ENCODE measurements around the gene ZNF407.

ZNF407 gene

DNA sequence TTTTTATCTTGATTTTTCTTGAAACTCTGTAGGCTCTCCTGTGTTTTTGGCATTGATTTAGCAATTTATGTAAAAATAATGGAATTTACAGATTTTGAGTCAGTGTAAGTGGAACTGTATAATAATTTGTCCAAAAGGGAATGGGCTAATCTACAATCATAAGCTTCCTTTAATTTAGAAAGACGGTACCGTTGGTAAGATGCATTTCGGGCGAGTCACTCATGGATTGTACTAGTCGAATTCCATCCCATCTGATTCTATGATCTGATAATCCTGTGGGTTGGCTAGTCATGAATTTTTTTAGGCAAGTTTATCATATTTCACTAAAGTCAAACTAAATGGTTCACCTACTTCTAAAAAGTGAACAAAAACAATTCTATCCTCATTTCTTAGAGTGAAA, 133.4 kb downstream of the ZNF407 start:
- DNase-seq (ENCODE audit: low read depth), result no peak

DNA sequence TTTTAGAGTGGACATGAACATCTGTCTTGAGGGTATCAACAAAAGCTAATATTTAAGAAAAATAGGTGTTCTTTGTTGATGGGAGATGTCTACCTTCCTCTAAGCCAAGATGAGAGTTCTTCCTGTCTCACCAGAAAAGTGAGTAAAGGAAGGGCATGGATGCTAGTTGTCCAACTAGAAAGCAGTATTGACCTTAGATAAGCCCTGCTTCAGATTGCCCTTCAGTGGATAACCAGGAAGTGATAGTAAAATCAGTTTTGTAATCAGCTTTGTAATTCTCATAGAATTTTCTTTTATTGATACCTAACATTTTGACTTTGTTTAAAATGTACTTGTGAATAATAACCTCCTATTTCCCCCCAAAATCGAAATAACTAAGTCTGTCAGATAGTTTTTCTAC, 134.7 kb downstream of the ZNF407 start:
- DNase-seq (ENCODE audit: low read depth), result no peak

DNA sequence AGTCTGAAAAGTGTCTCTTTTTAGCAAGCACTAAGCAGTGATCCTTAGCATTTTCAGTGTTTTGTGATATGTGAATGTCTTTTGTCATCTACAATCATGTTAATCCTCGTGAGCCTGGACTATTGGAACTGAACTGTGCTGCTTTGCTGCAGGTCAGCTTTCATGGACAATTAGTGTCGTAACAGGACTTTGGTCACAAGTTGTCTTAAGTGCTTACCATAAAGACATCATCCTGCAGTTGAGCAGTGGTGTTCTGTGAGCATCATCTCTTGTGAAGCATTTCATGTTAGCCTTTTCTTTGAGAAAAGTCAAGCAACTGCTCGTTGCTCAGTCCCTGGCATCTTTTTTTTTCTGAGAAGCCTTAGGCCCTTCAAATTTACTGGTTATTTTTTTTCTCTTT, 135.9 kb downstream of the ZNF407 start:
- DNase-seq (ENCODE audit: low read depth), result no peak

DNA sequence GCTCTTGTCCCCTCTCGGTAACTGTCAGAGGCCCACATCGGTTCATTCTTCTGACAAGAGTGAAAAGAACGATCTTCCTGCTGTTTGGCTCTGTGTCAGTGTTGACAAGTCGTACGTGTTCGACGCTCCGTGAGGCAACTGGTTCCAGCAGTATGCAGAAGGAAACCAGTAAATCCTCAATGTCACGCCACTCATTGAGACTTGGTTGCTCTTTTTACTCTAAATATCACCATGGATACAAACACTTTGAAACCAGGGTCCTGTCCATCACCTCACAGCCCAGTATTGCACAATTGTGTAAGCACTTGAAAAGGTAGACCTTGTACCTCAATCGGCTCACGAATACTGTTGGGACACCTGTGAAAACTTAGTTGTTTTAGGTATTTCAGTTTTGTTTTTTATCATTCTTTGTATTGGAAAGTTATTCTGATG, 136.4 kb downstream of the ZNF407 start:
- no peak for DNase-seq (ENCODE audit: low read depth)

- no peak for DNase-seq (ENCODE audit: low read depth)
These were observed 142.3 kb downstream of the ZNF407 start for GRCh38 chr18:74739926-74740325.

- no peak for DNase-seq (ENCODE audit: low read depth)
These were observed 145.0 kb downstream of the ZNF407 start for GRCh38 chr18:74742573-74743243.

- no peak for DNase-seq (ENCODE audit: low read depth)
These were observed 148.1 kb downstream of the ZNF407 start for GRCh38 chr18:74745633-74746403.

DNA sequence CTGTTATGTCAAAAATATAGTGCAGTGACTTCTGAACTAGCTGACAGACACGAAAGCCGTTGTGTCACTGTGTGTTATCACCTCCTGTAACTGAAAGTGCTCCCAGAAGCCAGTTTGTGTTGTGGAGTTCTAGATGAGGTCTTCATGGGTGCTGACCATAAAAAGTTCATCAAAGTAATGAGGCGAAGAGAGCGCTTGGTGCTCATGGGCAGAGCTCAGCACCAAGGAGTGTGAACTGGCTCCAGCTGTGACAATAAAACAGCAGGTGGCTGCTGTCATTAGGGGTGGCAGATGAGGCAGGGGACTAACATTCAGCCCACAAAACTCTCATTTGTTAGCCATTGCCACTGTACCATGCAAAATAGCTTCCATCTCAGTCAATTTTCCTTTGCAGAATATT, 151.1 kb downstream of the ZNF407 start:
- no peak for DNase-seq (ENCODE audit: low read depth)

DNA sequence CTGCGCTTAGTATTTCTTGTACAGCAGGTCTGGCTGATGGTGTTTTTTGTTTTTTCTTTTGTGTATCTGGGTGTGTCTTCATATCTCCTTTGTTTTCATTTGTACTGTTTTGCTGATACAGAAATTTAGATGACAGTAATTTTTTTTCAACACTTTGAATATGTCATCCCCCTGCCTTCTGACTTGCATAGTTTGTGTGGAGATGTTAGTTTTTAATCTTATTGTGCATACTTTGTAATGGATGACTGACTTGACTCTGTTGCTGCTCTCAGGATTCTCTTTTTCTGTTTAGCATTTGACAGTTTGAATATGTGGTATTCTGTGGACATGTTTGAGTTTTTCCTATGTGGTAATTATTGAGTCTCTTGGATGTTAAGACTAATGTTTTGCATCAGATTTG, 161.3 kb downstream of the ZNF407 start:
- DNase-seq (ENCODE audit: low read depth), result no peak

GRCh38 chr18:74760026-74760425, 162.4 kb downstream of the ZNF407 start:
- DNase-seq (ENCODE audit: low read depth), result no peak

- DNase-seq (ENCODE audit: low read depth), result no peak
These were observed 162.8 kb downstream of the ZNF407 start for GRCh38 chr18:74760436-74760835.

- no peak for DNase-seq (ENCODE audit: low read depth)
These were observed 168.6 kb downstream of the ZNF407 start for GRCh38 chr18:74766251-74766650.

GRCh38 chr18:74768096-74768495, 170.4 kb downstream of the ZNF407 start:
- no peak for DNase-seq (ENCODE audit: low read depth)

DNA sequence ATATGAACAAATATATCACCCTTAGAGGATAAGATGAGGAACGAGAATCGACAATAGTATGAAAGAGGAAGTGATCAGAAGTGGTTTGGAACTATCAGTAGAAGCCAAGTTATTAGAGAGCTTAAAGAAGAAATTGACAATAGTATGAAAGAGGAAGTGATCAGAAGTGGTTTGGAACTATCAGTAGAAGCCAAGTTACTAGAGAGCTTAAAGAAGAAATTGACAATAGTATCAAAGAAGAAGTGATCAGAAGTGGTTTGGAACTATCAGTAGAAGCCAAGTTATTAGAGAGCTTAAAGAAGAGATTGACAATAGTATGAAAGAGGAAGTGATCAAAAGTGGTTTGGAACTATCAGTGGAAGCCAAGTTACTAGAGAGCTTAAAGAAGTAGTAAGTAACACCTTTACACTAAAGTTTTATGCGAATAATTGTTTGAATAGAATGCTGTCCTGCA, 175.5 kb downstream of the ZNF407 start:
- DNase-seq (ENCODE audit: low read depth), result no peak

DNA sequence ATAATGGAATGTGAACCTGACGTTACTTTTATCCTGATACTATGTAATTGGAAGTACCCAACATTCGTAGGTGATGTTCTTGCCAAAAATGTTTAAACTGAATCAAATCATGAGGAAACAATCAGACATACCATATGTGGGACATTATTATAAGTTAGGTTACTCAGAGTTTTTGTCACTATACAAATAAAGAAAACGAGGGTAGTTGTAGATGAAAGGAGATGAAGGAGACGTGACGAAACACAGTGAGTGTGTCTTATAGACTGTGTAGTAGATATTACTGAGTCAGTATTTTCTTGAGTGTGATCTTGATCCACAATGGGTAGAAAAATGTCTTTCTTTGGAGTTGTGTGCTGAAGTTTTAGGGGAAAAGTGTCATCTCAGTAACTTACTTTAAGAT, 176.8 kb downstream of the ZNF407 start:
- no peak for DNase-seq (ENCODE audit: low read depth)

DNA sequence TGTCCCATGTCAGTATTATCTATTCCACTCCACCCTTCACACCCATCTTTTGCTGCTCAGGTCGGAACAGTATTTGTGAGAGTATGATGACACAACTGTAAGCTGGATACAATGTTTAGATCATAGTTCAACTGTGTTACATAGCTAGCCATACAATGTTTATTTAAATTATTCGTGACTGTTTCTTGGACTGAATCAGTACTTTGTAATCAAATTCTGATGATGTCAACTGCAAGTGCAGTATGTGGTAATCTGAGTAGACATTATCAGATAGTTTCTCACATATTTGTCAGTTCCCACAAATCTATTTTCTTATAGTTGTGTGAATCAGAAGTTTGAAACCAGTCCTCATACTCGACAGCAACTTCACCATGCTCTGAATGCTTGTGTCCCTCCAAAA, 177.6 kb downstream of the ZNF407 start:
- DNase-seq (ENCODE audit: low read depth), result no peak

DNA sequence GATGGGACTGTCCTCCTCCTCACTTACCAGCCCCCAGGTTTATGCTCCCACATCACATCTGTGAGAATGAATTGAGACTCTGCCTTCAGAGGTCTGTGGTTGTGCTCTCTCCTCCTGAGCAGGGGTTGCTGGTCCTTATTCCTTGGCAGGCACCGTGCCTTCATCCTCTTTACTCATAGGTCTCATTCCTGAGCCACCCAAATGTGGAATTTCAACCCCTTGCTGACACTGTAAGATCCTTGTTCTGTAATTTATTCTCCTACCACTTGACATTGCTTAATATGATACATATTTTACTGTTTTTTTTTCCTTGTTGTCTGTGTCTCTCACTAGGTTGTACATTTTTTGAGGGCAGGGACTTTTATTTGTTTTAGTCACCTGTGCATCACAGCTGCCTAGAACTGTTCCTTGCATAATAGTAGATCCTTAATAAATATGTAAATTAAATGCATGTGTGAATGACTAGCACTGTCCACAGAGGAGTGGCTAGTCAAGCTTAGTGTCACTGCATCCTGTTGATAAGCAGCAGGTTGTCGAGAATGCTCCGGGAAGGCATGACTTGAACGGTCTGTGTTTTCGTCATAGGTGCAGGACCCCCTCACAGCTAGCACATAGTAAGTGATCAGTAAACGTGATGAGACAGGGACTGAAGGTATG, 180.6 kb downstream of the ZNF407 start:
- DNase-seq (ENCODE audit: low read depth), result no peak

DNA sequence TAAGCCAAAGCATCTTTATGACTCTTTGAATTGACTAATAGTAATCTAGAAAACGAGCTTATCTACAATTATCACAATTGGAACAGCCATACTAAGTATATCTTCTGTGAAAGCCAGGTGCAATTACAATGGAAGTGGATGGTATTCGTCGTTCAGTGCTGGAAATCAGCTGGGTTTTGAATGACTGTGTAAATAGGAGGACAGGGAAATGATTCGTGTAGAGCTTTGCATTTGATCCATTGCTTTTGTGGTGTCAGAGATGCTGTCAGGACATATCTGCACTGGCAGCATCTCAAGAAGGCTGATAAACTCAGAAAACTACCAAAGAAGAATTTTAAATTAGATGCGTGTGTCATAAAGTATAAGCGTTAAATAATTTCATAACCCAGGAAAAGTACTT, 187.1 kb downstream of the ZNF407 start:
- DNase-seq (ENCODE audit: low read depth), result no peak

GRCh38 chr18:74785632-74786031, 188.0 kb downstream of the ZNF407 start:
- no peak for DNase-seq (ENCODE audit: low read depth)

DNA sequence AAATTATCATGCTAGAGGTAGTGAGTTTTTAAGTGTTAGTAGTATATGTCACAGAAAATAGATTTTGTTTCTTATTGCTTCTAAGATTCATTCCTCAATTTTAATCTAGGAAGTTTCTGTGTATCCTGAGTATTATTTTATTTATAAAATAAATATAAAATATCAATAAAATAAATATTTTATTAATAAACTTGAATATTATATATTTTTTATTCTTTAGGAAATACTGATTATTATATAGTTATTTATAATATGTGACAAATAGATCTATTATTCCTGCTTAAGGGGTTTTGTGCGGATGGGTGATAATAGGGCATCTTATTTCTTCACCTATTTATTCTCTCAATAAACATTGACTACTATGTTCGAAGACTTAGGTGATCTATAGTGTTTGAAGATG, 191.0 kb downstream of the ZNF407 start:
- no peak for DNase-seq (ENCODE audit: low read depth)

GRCh38 chr18:74789078-74789477, 191.4 kb downstream of the ZNF407 start:
- no peak for DNase-seq (ENCODE audit: low read depth)

DNA sequence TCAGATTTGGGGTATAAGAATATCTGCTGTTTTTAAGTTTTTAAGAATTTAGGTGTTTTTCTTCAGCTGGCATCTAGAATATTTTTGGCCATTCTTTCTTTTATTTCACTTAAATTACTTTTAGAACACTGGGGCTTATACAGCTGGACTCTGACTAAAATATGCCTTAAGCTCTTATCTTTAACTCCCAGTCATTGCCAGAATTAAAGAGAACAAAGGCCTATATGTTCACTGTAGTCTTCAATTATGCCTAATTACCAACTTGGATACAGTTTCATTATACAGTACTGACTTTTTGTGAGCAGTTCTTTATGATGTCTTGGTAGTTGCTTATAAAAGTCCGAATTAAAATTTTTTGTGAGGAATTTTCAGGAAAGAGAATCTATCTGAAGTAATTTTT, 192.8 kb downstream of the ZNF407 start:
- DNase-seq (ENCODE audit: low read depth), result no peak

GRCh38 chr18:74791501-74792194, 194.0 kb downstream of the ZNF407 start:
- DNase-seq (ENCODE audit: low read depth), result no peak
